HTR-8/SVneo (cell line): Measurements from ENCODE around the gene SCRT2.

ENCODE experiments used
- DNase-seq: peaks from one replicate; pipeline ENCODE4 v3.0.0; 2011; ENCODE audit warnings: low spot score, mixed read lengths; ENCODE audit not compliant: insufficient read length
- FAIRE-seq: peaks from 2 replicates; lab custom pipeline; 2011; peaks lifted over from hg19 to GRCh38; lab: Jason Lieb, UNC

Gene SCRT2

DNA sequence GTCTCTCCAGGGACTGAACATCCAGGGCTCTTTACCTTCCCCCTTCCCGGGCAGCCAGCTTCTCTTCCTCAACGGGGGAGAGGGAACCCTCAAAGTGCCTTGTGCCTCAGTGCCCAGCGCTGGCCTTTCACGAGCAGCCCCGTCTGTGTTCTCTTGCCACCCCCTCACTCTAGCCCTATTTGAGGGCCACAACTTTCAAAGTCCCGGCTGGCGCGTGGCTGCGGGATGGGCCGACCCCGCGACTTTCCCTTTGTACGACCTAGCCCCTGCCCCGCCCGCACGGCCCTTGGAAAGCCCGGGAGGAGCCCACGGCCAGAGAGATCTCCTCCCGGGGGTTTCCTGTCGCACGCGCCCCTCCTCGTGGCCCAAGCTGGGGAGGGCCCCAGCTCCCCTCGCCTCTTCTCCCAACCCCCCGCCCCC, 559 bp downstream of the SCRT2 start:
- FAIRE-seq: no peak

DNA sequence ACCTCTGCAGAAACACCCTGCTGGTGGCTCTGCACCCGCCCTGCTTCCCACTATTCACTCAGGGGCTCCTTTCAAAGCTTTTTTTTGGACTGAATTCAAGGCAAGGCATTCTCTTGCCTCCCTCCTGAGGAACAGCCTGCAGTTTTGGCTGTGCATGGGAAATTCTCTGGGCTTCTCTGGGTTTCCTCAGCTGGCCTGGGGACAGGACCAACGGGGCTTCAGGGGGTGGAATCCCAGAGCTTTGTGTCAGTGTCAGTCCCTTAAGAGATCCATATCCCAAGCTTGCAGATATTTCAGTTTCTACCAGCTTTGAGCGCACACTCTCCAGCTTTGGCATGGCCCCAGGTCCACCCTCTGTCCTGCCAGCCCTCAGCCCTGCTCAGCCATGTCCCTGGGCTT, 2.0 kb downstream of the SCRT2 start:
- FAIRE-seq (no peak), DNase-seq (no peak)

More for the DNA sequence above, 559 bp downstream of the SCRT2 start:
- no peak for DNase-seq

GRCh38 chr20:672963-673602, 2.5 kb downstream of the SCRT2 start:
- FAIRE-seq (no peak), DNase-seq (no peak)

- DNase-seq (no peak), FAIRE-seq (no peak)
Measured at GRCh38 chr20:671252-672030, 4.2 kb downstream of the SCRT2 start.

DNA sequence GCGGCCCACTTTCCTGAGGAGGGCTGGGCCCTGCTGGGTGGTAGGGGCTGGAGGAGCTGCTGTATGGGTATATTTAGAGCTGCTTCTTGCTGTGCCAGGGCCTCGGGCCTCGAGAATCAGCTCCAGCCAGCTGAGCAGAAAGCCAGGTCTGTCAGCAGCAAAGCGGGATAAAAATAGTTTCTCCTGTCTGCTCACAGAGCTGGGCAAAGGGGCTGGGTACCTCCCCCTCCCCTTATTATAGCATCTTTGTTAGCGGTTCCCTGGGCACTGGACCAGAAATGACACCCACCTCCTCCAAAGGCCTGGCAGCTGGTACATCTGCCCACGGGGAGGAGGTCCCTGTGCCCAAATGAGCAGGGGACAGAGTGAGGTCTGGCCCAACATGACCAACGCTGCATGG, 6.0 kb downstream of the SCRT2 start:
- FAIRE-seq (no peak), DNase-seq (no peak)

DNA sequence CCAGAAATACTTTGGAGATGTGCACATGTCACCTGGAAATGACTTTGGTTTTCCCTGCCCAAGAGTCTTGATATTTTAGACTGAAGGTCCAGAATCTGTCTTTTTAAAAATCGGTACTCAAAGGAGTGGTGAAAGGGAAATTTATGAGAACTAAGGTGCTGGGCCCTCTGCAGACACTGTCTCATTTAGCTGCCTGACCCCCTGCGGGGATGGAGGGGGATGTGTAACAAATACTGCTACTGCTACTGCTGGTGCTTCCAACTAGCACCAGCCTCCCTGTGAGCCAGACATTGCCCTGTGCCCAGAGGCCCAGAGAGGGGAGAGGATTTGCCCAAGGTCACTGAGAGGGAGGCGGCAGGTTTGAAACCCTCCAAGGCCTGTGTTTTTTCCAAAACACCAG, 7.0 kb downstream of the SCRT2 start:
- DNase-seq (no peak), FAIRE-seq (no peak)

GRCh38 chr20:668050-668449, 7.6 kb downstream of the SCRT2 start:
- FAIRE-seq (no peak), DNase-seq (no peak)

DNA sequence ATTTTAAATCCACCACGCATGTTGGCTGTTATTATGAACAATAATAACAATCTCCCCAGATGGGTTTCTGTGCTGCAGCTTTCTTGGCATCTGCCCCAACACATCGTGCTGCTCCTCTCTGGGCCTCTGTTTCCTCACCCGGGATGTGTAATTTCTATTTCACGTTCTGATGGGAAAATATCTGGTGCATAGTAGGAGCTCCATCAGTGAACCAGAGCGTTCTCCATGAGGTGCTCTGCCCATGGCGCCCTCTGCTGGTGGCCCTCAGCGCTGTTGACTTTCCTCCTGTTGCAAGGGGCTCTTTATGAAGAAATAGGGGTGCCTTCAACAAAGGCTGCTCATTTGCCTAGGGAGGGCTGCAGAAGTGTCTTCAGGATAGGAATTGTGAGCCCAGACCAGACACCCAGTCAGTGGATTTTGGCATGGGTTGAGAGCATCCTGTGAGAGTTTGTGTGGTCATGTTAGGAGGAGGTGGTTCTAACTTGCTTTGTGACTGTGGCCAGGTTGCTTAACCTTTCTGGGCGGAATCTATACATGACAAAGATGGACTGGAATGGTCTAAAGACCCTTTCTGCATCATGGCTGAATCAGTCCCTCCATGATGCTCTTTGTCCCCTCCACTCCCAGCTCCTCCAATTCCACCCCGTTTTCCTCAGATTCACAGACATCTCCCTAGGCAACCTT, 8.1 kb downstream of the SCRT2 start:
- DNase-seq (peak; percentile 43), FAIRE-seq (no peak)

DNA sequence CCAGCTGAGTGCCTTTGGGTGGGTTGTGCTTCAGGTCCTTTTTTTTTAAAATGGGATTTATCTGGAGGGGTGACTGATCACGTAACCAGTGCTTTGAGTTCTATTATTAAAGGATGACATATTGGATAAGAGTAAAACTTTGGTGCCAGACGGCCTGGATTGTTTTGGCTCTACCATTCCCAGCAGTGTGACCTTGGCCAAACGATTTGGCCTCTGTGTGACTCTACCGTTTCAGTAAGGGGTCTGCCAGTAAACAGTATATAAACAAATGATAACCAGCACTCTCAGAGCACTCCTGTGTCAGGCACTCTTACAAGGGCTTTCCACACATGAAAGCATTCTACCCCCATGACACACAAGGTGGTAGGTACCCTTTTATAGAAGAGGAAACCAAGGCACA, 8.7 kb downstream of the SCRT2 start:
- DNase-seq: no peak
- FAIRE-seq: no peak

- DNase-seq (no peak), FAIRE-seq (no peak)
Measured at GRCh38 chr20:665276-665675, 10.3 kb downstream of the SCRT2 start.

- DNase-seq (no peak), FAIRE-seq (no peak)
Measured at GRCh38 chr20:664576-664975, 11.0 kb downstream of the SCRT2 start.

GRCh38 chr20:664151-664550, 11.5 kb downstream of the SCRT2 start:
- FAIRE-seq (no peak), DNase-seq (no peak)

- FAIRE-seq (no peak), DNase-seq (no peak)
Measured at GRCh38 chr20:663315-664090, 12.1 kb downstream of the SCRT2 start.

DNA sequence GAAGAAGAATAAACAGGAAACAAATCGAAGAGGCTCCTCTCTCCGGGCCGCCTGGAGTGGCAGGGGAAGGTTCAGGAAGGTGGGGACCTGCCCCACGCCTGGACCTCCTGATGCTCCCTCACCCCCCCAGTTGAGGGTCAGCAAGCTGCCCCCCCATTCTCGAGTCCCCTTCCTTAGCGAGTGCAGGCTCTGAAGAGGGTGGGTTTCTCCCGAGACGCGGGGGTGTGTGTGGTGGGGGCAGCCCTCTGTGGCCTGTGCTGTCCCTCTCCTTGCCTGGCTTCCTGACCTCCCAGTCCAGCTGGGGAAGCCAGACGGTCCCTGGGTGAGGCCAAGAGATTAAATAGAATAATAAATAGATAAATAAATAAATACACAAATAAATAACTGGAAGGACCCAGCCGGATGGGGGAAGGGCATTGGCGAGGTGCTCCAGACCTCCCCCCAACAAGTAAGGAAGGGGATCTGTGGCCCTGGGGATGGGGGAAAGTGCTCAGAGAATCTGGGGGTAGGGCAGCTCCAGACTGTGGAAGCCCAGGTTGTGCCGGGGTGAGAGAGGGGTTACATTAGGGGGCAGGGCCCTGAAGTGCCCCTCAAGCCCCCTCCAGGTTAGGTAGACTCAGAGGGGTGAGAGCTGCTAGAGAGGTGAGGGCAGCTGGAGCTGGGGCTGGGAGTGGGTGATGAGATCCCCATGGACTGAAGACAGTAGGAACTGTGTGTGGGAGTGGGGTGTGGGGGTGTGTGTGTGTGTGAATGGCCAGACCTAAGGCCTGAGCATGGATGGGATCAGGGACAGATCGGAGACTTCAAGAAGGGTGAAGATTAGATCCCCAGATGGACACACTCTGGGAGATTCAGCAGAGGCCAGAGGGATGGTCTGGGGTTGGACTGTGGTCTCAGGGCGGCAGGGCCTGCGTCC, 13.1 kb downstream of the SCRT2 start:
- FAIRE-seq (no peak), DNase-seq (no peak)

- no peak for FAIRE-seq
Measured at GRCh38 chr20:661474-662270, 13.9 kb downstream of the SCRT2 start.

GRCh38 chr20:658731-659291, 16.8 kb downstream of the SCRT2 start:
- FAIRE-seq (no peak), DNase-seq (no peak)

More at GRCh38 chr20:661474-662270, 13.9 kb downstream of the SCRT2 start:
- no peak for DNase-seq

DNA sequence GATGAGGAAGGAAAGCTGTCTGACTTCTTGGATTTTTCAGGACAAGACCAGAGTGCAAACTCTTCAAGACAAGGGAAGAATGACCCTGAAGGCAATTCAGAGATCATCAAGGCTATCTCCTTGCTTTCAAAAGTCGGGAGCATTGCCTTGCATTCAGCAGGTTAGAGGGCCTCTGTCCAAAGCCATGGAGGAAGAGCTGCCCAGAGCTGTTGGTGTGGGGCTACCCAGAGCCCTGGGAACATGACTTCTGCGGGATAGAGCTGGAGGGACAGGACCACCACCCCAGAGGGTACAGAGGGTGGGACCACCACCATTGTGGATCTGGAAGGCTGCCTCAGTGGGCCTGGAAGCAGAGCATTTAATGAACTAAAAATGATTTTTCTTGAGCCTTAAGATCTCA, 17.4 kb downstream of the SCRT2 start:
- FAIRE-seq: no peak

More for the DNA sequence above, 17.4 kb downstream of the SCRT2 start:
- no peak for DNase-seq
